Skeletal muscle satellite cell (primary cell): ENCODE results near the gene ACER2. TPM values are rescaled to one million over a fixed set of nuclear protein-coding genes. Genes with fewer than 3 reads are reported as not detected.

Experiments
- H3K27me3 ChIP-seq: 2 replicates; pipeline ENCODE4 v1.7.0; 2013; ENCODE audit warnings: low read length; ENCODE audit not compliant: control insufficient read depth, insufficient read depth
- H3K36me3 ChIP-seq: 2 replicates; pipeline ENCODE4 v1.7.0; 2013; ENCODE audit warnings: mild to moderate bottlenecking, control low read depth, low read length; ENCODE audit not compliant: insufficient read depth
- H3K4me1 ChIP-seq: 2 replicates; pipeline ENCODE4 v1.7.0; 2013; ENCODE audit warnings: low read length; ENCODE audit not compliant: control insufficient read depth, insufficient read depth
- H3K4me2 ChIP-seq: 2 replicates; pipeline ENCODE4 v1.7.0; 2013; ENCODE audit warnings: mild to moderate bottlenecking, low read length
- H3K4me3 ChIP-seq: 2 replicates; pipeline ENCODE4 v1.7.0; 2013; ENCODE audit warnings: low read length
- H3K9ac ChIP-seq: 2 replicates; pipeline ENCODE4 v1.7.0; 2013; ENCODE audit warnings: mild to moderate bottlenecking, low read depth, low read length, moderate library complexity
- H3K9me3 ChIP-seq: replicated peaks from 2 replicates; pipeline ENCODE4 v1.7.0; 2013; ENCODE audit warnings: mild to moderate bottlenecking, control low read depth, low read length
- total RNA-seq: library from RNA; depleted of rRNA; stranded (reverse); fragments of >200 nt; gene quantifications from 2 replicates; pipeline ENCODE4 v1.2.3, GENCODE V29; 2012; rRNA removed

Gene ACER2
- 0.51 and 0.87 TPM in 2 replicates for total RNA-seq

DNA sequence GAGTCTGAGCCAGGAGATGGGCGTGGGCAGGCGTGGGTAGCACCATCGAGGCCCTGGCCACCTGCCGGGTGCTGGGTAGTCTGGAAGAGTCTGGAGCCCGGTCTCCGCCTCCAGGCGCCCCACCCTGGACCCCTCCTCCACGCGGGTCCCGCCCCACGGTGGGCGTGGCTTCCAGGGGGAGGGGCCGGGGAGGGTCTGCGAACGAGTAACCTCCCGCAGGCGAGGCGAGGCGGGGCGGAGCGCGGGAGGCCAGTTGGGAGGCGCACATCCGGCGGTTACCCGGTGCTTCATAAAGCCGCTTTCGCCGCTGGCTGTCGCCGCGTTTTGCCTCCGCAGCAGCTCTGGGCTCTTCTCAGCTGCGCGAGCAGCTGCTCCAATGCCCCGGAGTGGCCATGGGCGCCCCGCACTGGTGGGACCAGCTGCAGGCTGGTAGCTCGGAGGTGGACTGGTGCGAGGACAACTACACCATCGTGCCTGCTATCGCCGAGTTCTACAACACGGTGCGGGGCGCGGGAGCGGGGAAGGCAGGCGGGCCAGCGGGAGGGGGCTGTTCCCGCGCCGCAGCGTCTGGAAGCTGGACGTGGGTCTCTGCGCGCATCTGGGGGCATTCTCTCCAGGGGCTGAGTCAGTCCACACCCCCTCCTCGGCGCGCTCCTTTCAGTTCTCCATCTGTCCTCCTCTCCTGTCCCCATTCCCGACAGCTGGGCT, at the start of gene ACER2:
TSS of gene ACER2 (plus strand) at position 317 of the 708 bp plus-strand sequence. CDS start at position 393, 76 bp downstream.
- Histone ChIP-seq H3K36me3 (no peaks in the 10 kb centered on the region), H3K9me3 (no peaks in the 10 kb centered on the region), H3K4me1 (peaks cover 17% of the 10 kb centered on the region), H3K27me3 (no peaks in the 10 kb centered on the region), H3K4me2 (peak within 1 kb of the TSS; percentile 96), H3K4me3 (peak within 1 kb of the TSS; percentile 90), H3K9ac (peak within 1 kb of the TSS; percentile 74)

DNA sequence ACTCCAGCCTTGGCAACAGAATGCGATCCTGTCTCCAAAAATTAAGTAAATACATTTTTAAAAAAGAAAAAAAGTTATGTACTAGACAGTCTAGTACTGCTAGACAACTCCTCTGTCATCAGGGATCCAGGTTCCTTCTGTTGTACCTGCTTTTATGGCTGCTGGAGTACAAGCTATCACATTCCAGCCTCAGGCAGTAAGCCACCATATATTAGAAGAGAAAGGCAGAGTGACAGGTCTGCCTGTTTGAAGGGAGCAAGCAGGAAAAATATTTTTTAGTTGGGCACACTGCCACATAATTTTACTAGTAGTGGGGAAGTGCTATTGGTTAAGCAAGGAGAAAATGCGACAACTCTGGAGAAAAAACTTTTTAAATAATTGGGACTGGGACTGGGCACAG, 39.7 kb upstream of the ACER2 start:
- Histone ChIP-seq H3K36me3 (peaks cover 37% of the 10 kb centered on the region), H3K4me3 (no peak overlapping the region), H3K4me1 (no peaks in the 10 kb centered on the region), H3K4me2 (no peak overlapping the region), H3K9me3 (no peaks in the 10 kb centered on the region), H3K9ac (no peak overlapping the region), H3K27me3 (no peaks in the 10 kb centered on the region)

DNA sequence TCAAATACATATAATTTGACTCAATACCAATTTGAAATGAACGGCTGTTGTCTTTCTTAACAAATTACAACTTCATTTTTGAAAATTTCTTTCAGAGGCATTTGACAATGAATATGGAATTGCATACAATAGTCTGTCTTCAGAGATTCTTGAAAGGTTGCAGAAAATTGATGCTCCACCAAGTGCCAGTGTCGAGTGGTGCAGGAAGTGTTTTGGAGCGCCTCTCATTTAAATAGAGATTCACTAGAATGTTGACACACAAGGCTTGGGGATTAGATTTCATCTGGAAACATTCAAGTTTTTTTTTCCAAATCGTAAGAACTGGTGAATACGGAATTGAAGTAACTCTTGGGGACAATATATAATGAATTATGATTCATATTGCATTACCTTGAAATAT, 36.9 kb upstream of the ACER2 start:
- Histone ChIP-seq H3K9me3 (no peaks in the 10 kb centered on the region), H3K4me1 (peaks cover 18% of the 10 kb centered on the region), H3K4me2 (no peak overlapping the region), H3K9ac (no peak overlapping the region), H3K27me3 (no peaks in the 10 kb centered on the region), H3K4me3 (no peak overlapping the region), H3K36me3 (peaks cover 53% of the 10 kb centered on the region)

DNA sequence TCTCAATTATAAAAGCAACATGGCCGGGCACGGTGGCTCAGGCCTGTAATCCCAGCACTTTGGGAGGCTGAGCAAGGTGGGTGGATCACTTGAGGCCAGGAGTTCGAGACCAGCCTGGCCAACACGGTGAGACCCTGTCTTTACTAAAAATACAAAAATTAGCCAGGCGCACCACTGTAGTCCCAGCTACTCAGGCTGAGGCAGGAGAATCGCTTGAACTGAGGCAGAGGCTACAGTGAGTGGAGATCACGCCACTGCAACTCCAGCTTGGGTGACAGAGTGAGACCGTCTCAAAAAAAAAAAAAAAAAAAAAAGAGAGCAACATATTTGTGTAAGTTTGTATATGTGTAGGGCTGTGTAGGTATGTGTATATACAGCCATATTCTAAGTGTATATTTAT, 36.2 kb upstream of the ACER2 start:
- Histone ChIP-seq H3K36me3 (peaks cover 58% of the 10 kb centered on the region), H3K4me1 (peaks cover 24% of the 10 kb centered on the region), H3K9me3 (no peaks in the 10 kb centered on the region), H3K27me3 (no peaks in the 10 kb centered on the region), H3K9ac (no peak overlapping the region), H3K4me3 (no peak overlapping the region), H3K4me2 (no peak overlapping the region)

DNA sequence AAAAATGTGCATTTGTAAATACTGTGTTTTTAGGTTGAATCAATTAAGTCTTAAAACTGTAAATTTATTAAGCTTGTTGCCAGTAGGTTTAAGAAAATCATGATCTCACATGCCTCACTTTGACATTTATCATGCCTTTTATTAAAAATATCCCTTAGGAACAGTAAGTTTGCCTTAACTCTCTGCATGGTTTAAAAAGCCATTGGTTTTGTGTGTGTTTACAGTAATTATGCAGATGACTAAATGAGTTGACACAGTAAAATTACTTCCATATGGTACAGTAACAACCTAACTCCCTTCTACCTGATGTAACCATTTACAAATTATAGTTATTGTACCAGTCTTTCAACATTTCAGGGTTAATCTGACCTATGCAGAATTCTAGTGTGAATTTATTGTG, 35.3 kb upstream of the ACER2 start:
- Histone ChIP-seq H3K36me3 (peaks cover 67% of the 10 kb centered on the region), H3K27me3 (no peaks in the 10 kb centered on the region), H3K4me1 (peaks cover 34% of the 10 kb centered on the region), H3K9ac (no peak overlapping the region), H3K4me3 (no peak overlapping the region), H3K4me2 (no peak overlapping the region), H3K9me3 (no peaks in the 10 kb centered on the region)

DNA sequence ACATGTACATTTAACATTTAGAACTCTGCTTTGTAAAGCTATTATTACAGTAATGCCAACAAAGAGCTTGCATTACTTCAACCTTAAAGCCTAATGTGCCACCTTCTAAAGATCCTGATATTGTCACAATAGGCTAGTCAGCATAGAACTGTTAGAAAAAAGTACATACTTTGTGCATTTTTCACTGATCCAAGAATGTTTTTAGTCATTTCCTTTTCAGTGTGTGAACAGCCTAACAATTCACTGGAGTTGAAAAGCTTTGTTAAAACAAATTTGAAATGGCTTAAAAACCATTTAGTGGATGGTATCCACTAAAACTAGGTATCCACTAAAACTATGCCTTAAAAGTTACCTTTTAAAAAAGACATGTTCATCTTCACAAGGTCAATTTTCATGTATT, 33.3 kb upstream of the ACER2 start:
- Histone ChIP-seq H3K27me3 (no peaks in the 10 kb centered on the region), H3K4me2 (peak overlapping the region; percentile 50), H3K9me3 (no peaks in the 10 kb centered on the region), H3K9ac (peak overlapping the region; percentile 94), H3K36me3 (peaks cover 73% of the 10 kb centered on the region), H3K4me3 (no peak overlapping the region), H3K4me1 (peaks cover 37% of the 10 kb centered on the region)

DNA sequence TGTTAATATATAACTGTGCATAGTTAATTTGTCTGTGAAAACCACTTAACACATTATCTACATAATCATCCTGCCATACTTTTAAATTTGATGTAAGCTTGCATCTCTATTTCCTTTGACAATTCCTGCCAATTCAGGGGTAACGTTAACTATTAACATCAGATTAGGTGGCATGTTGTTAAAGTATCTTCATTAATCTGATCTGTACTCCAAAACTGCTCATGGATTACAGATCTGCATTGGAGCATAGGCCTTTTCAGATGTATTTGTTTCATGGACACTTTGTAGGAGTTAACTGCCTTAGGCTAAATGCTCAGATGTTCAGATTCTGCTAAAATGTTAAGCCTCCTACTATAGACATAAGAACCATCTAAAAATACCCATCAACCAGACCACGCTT, 31.9 kb upstream of the ACER2 start:
- Histone ChIP-seq H3K9ac (peak overlapping the region; percentile 94), H3K4me3 (peak overlapping the region; percentile 50), H3K36me3 (peaks cover 70% of the 10 kb centered on the region), H3K4me1 (peaks cover 42% of the 10 kb centered on the region), H3K9me3 (no peaks in the 10 kb centered on the region), H3K4me2 (peak overlapping the region; percentile 93), H3K27me3 (no peaks in the 10 kb centered on the region)

GRCh38 chr9:19378164-19378563, 30.6 kb upstream of the ACER2 start:
- Histone ChIP-seq H3K9me3 (no peaks in the 10 kb centered on the region), H3K4me1 (peaks cover 42% of the 10 kb centered on the region), H3K36me3 (peaks cover 66% of the 10 kb centered on the region), H3K4me2 (peak overlapping the region; percentile 93), H3K9ac (peak overlapping the region; percentile 94), H3K27me3 (no peaks in the 10 kb centered on the region), H3K4me3 (peak overlapping the region; percentile 78)

DNA sequence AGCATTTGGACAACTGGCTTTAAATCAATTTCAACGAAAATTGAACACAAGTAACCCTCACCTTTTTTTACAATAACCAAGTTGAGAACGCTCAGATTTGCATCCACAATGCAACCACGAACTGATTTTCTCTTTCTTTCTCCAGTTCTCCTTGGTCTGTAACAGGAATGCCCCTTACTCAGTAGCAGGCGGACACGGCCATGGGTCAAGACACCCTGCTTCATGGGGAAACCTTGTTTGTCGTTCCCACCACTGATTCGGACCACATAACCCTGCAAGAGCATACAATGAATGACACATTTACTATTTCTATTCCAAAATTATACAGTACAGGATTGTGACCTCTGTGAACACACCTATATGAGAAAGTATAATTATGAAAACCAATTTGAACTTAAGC, 30.2 kb upstream of the ACER2 start:
- Histone ChIP-seq H3K4me1 (peaks cover 42% of the 10 kb centered on the region), H3K9me3 (no peaks in the 10 kb centered on the region), H3K4me2 (peak overlapping the region; percentile 93), H3K4me3 (peak overlapping the region; percentile 78), H3K27me3 (no peaks in the 10 kb centered on the region), H3K9ac (peak overlapping the region; percentile 94), H3K36me3 (peaks cover 62% of the 10 kb centered on the region)

DNA sequence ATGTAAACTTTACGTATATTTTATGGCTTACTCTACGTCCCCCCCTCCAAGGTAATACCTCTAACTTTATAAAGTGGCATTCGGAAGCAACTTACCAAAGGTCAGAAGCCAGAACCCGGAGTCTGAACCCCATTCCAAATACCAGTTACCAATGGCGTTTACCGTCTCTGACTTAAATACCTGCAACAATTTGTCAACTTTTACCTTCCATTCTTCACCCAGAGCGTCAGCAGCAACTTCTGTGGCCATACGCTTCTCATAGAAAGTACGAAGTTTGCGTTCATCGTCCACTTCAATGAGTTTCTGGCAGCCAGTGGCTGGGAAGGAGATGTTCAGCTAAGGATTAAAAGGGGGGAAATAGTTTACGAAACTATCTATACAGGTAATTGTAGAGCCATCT, 29.5 kb upstream of the ACER2 start:
- Histone ChIP-seq H3K27me3 (no peaks in the 10 kb centered on the region), H3K4me3 (peak overlapping the region; percentile 78), H3K36me3 (peaks cover 56% of the 10 kb centered on the region), H3K9ac (peak overlapping the region; percentile 94), H3K4me1 (peaks cover 42% of the 10 kb centered on the region), H3K4me2 (peak overlapping the region; percentile 93), H3K9me3 (no peaks in the 10 kb centered on the region)

DNA sequence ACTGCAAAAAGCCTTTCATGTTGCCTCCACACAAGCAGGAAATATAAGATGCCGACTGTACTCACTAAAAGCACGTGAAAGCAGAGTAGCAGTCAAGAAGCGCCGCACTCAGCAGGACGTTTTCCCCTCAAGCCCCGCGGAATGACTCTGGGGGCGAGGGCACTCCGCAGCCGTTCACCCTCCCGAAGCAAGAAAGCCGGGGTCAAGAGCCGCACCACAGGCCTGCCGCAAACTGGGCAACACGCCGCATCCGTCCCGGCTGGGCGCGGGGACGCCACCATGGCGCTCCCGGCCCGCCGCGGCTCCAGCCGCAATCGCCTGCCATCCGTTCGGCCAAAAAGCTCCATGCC, 29.1 kb upstream of the ACER2 start:
- peak overlapping the region; percentile 93 for H3K4me2 ChIP-seq
- no peaks in the 10 kb centered on the region for H3K9me3 ChIP-seq
- H3K9ac ChIP-seq, result peak overlapping the region; percentile 94
- peaks cover 52% of the 10 kb centered on the region for H3K36me3 ChIP-seq
- H3K4me3 ChIP-seq, result peak overlapping the region; percentile 78
- H3K27me3 ChIP-seq, result no peaks in the 10 kb centered on the region
- H3K4me1 ChIP-seq, result peaks cover 42% of the 10 kb centered on the region

DNA sequence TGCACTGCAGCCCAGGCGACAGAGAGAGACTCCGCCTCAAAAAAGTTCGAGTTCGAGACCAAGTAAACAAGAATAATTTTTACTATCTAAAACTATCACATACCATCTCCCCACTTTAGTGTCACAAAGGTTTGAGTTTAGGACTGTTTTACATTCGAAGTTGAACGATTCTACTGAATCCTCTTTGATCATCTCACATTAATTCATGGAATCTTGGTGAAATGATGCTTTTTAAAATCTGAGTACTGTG, 28.1 kb upstream of the ACER2 start:
- Histone ChIP-seq H3K4me3 (peak overlapping the region; percentile 78), H3K4me1 (peaks cover 36% of the 10 kb centered on the region), H3K27me3 (no peaks in the 10 kb centered on the region), H3K9ac (peak overlapping the region; percentile 94), H3K36me3 (peaks cover 41% of the 10 kb centered on the region), H3K9me3 (no peaks in the 10 kb centered on the region), H3K4me2 (peak overlapping the region; percentile 74)
